Trophoblast cell (in vitro differentiated cells and primary cell): Measurements from ENCODE around the gene ADARB1.

Experiments
- DNase-seq, 2 donors: peaks; one replicate each; pipeline ENCODE4 v3.0.0-alpha.2; 2016
- H2AFZ ChIP-seq: 2 replicates; pipeline ENCODE4 v1.6.1; 2013; ENCODE audit warnings: low read length, moderate library complexity, mild to moderate bottlenecking; ENCODE audit not compliant: insufficient read depth, poor library complexity
- H2AK5ac ChIP-seq: 2 replicates; pipeline ENCODE4 v1.6.1; 2013; ENCODE audit warnings: mild to moderate bottlenecking, low read length
- H2BK120ac ChIP-seq: 2 replicates; pipeline ENCODE4 v1.6.1; 2013; ENCODE audit warnings: low read length, mild to moderate bottlenecking, moderate library complexity; ENCODE audit not compliant: insufficient read depth, poor library complexity
- H2BK12ac ChIP-seq: 2 replicates; pipeline ENCODE4 v1.6.1; 2013; ENCODE audit warnings: mild to moderate bottlenecking, low read length, moderate library complexity
- H2BK5ac ChIP-seq: 2 replicates; pipeline ENCODE4 v1.6.1; 2013; ENCODE audit warnings: low read length, low read depth, moderate library complexity, mild to moderate bottlenecking; ENCODE audit not compliant: poor library complexity
- H3K14ac ChIP-seq: 2 replicates; pipeline ENCODE4 v1.6.1; 2013; ENCODE audit warnings: mild to moderate bottlenecking, low read length
- H3K18ac ChIP-seq: 2 replicates; pipeline ENCODE4 v1.6.1; 2013; ENCODE audit warnings: mild to moderate bottlenecking, low read length
- H3K23ac ChIP-seq: 2 replicates; pipeline ENCODE4 v1.6.1; 2013; ENCODE audit warnings: low read length
- H3K27ac ChIP-seq: 2 replicates; pipeline ENCODE4 v1.5.1; 2013; ENCODE audit warnings: low read depth, mild to moderate bottlenecking, inconsistent platforms, low read length, moderate library complexity
- H3K27me3 ChIP-seq: 2 replicates; pipeline ENCODE4 v1.6.1; 2013; ENCODE audit warnings: inconsistent platforms, mild to moderate bottlenecking, low read length, moderate library complexity; ENCODE audit not compliant: insufficient read depth
- H3K36me3 ChIP-seq, 2 experiments: 1 replicate in 1 of 2; 2 replicates in 1 of 2; pipeline ENCODE4 v1.6.1; 2013; ENCODE audit warnings: low read length in 2 of 2, mild to moderate bottlenecking in 2 of 2, moderate library complexity in 1 of 2; ENCODE audit not compliant: insufficient read depth in 2 of 2, control insufficient read depth in 1 of 2
- H3K4ac ChIP-seq: 2 replicates; pipeline ENCODE4 v1.6.1; 2013; ENCODE audit warnings: low read depth, mild to moderate bottlenecking, low read length, moderate library complexity
- H3K4me1 ChIP-seq, 2 experiments: 1 replicate in 1 of 2; 2 replicates in 1 of 2; pipeline ENCODE4 v1.6.1; 2013; ENCODE audit warnings: low read length in 2 of 2, mild to moderate bottlenecking in 2 of 2, moderate library complexity in 1 of 2; ENCODE audit not compliant: insufficient read depth in 2 of 2, control insufficient read depth in 1 of 2
- H3K4me2 ChIP-seq: 2 replicates; pipeline ENCODE4 v1.6.1; 2013; ENCODE audit warnings: inconsistent platforms, mild to moderate bottlenecking, low read length, moderate library complexity
- H3K4me3 ChIP-seq: 2 replicates; pipeline ENCODE4 v1.5.1; 2013; ENCODE audit warnings: mild to moderate bottlenecking, low read depth, low read length, inconsistent platforms
- H3K79me1 ChIP-seq: one replicate; pipeline ENCODE4 v1.6.1; 2013; ENCODE audit warnings: low read length
- H3K79me2 ChIP-seq: 2 replicates; pipeline ENCODE4 v1.6.1; 2013; ENCODE audit warnings: low read length, mild to moderate bottlenecking; ENCODE audit not compliant: control insufficient read depth, insufficient read depth, poor library complexity
- H3K9ac ChIP-seq: 2 replicates; pipeline ENCODE4 v1.6.1; 2013; ENCODE audit warnings: mild to moderate bottlenecking, low read length
- H3K9me3 ChIP-seq: 2 replicates; pipeline ENCODE4 v1.6.1; 2013; ENCODE audit warnings: low read depth, mild to moderate bottlenecking, control low read depth, inconsistent platforms, low read length; ENCODE audit not compliant: insufficient read depth
- H4K12ac ChIP-seq: 2 replicates; pipeline ENCODE4 v1.6.1; 2013; ENCODE audit warnings: low read depth, mild to moderate bottlenecking, low read length, moderate library complexity
- H4K8ac ChIP-seq: 2 replicates; pipeline ENCODE4 v1.6.1; 2013; ENCODE audit warnings: low read depth, mild to moderate bottlenecking, low read length, moderate library complexity
- H4K91ac ChIP-seq: one replicate; pipeline ENCODE4 v1.6.1; 2013; ENCODE audit warnings: low read depth, mild to moderate bottlenecking, low read length, moderate library complexity
- WGBS: extraction: QIAGEN DNeasy Blood & Tissue Kit; methylation state at CpG from one replicate; pipeline ENCODE4 v1.1.7; 2013; ENCODE audit warnings: missing lambda C conversion rate; ENCODE audit not compliant: insufficient read length, insufficient coverage; ENCODE audit errors: extremely low coverage; 5-methylcytosine and 5-hydroxymethylcytosine counted together

Gene ADARB1

GRCh38 chr21:45258466-45258865 is 184.1 kb downstream of the ADARB1 start:
- no peak overlapping the region for H2AFZ ChIP-seq
- no peaks in the 10 kb centered on the region for H3K79me2 ChIP-seq
- no peak overlapping the region for H3K14ac ChIP-seq
- no peak overlapping the region for H2BK12ac ChIP-seq
- no peak overlapping the region for H2BK5ac ChIP-seq
- peaks cover 5 to 12% of the 10 kb centered on the region in 2 experiments for H3K36me3 ChIP-seq
- no peak overlapping the region for H3K23ac ChIP-seq
- H2BK120ac ChIP-seq, result no peak overlapping the region
- no peak overlapping the region for H4K8ac ChIP-seq
- no peak overlapping the region for H2AK5ac ChIP-seq
- H3K4me1 ChIP-seq, result peaks cover 2 to 3% of the 10 kb centered on the region in 2 experiments
- no peak overlapping the region for H3K27ac ChIP-seq
- no peaks in the 10 kb centered on the region for H3K79me1 ChIP-seq
- no peak overlapping the region for H4K12ac ChIP-seq
- H3K27me3 ChIP-seq, result no peaks in the 10 kb centered on the region
- WGBS, result no CpG with 5 or more reads among the region's 19 CpGs
- H4K91ac ChIP-seq, result no peak overlapping the region
- H3K4ac ChIP-seq, result no peak overlapping the region
- no peak overlapping the region for H3K18ac ChIP-seq
- H3K9me3 ChIP-seq, result peaks cover 3% of the 10 kb centered on the region
- no peak overlapping the region for H3K4me3 ChIP-seq
- H3K4me2 ChIP-seq, result no peak overlapping the region
- H3K9ac ChIP-seq, result no peak overlapping the region
- DNase-seq, result no peak

DNA sequence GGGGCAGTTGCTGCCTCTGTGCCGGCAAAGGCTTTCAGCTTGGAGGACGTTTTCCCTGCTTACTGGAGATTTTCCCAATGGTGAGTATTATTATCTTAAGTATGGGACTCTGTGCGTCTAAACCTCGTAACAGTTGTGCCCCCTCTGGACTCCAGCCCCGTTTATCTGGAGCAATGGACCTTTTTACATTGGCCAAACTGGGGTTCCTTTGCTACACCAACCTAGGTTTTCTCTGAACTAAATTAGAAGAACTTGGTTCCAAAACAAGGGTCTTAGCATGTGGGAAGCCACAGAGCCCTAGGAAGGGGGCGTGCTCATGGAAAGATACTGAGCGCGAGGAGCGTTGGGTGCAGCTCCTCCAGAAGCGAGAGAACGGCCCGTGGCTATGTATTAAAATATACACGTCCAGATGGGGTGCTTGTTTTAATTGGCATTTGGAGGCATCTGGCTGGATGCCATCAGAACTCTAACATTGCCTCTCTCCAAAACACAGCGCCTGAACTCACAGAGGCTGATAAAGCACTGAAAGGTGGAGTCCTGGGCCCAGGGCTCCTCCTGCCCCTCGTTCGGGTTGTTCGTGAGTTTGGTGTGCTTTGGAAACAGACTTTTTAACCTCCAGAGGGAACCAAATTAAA is 184.9 kb downstream of the ADARB1 start:
- Histone ChIP-seq H3K27me3 (no peaks in the 10 kb centered on the region), H2BK5ac (no peak overlapping the region), H3K79me1 (no peaks in the 10 kb centered on the region), H3K79me2 (no peaks in the 10 kb centered on the region), H4K91ac (no peak overlapping the region), H2AK5ac (no peak overlapping the region), H3K4me2 (no peak overlapping the region), H4K8ac (no peak overlapping the region), H4K12ac (no peak overlapping the region), H2BK120ac (no peak overlapping the region), H3K9me3 (peaks cover 3% of the 10 kb centered on the region), H3K4me3 (no peak overlapping the region), H3K14ac (no peak overlapping the region), H3K18ac (no peak overlapping the region), H3K27ac (no peak overlapping the region), H3K4me1 (no peaks in the 10 kb centered on the region), H2AFZ (no peak overlapping the region), H2BK12ac (no peak overlapping the region), H3K36me3 (peaks cover 12 to 20% of the 10 kb centered on the region in 2 experiments), H3K9ac (no peak overlapping the region), H3K4ac (no peak overlapping the region), H3K23ac (no peak overlapping the region)
- no peak for DNase-seq
- WGBS, result no CpG with 5 or more reads among the region's 17 CpGs

GRCh38 chr21:45260191-45260825 is 185.9 kb downstream of the ADARB1 start:
- no peak for DNase-seq
- no CpG with 5 or more reads among the region's 5 CpGs for WGBS
- H3K23ac ChIP-seq, result no peak overlapping the region
- H3K9me3 ChIP-seq, result peaks cover 3% of the 10 kb centered on the region
- no peaks in the 10 kb centered on the region for H3K27me3 ChIP-seq
- H3K14ac ChIP-seq, result no peak overlapping the region
- no peaks in the 10 kb centered on the region for H3K79me2 ChIP-seq
- H3K18ac ChIP-seq, result no peak overlapping the region
- no peak overlapping the region for H2BK12ac ChIP-seq
- H2BK5ac ChIP-seq, result no peak overlapping the region
- peaks cover 21 to 28% of the 10 kb centered on the region in 2 experiments for H3K36me3 ChIP-seq
- no peaks in the 10 kb centered on the region for H3K79me1 ChIP-seq
- no peak overlapping the region for H3K4ac ChIP-seq
- no peak overlapping the region for H3K4me3 ChIP-seq
- no peak overlapping the region for H2AFZ ChIP-seq
- H4K8ac ChIP-seq, result no peak overlapping the region
- no peak overlapping the region for H3K27ac ChIP-seq
- no peak overlapping the region for H2AK5ac ChIP-seq
- no peak overlapping the region for H4K91ac ChIP-seq
- H2BK120ac ChIP-seq, result no peak overlapping the region
- H3K4me2 ChIP-seq, result no peak overlapping the region
- no peaks in the 10 kb centered on the region for H3K4me1 ChIP-seq
- H3K9ac ChIP-seq, result no peak overlapping the region
- H4K12ac ChIP-seq, result no peak overlapping the region

GRCh38 chr21:45261093-45261492 is 186.7 kb downstream of the ADARB1 start:
- Histone ChIP-seq H2BK12ac (no peak overlapping the region), H4K91ac (no peak overlapping the region), H2AFZ (no peak overlapping the region), H3K27ac (no peak overlapping the region), H2BK120ac (no peak overlapping the region), H3K27me3 (no peaks in the 10 kb centered on the region), H3K9me3 (peaks cover 3% of the 10 kb centered on the region), H4K8ac (no peak overlapping the region), H4K12ac (no peak overlapping the region), H3K4me2 (no peak overlapping the region), H3K14ac (no peak overlapping the region), H3K23ac (no peak overlapping the region), H3K4ac (no peak overlapping the region), H2AK5ac (no peak overlapping the region), H2BK5ac (no peak overlapping the region), H3K9ac (no peak overlapping the region), H3K4me1 (no peaks in the 10 kb centered on the region), H3K4me3 (no peak overlapping the region), H3K36me3 (peaks cover 29 to 36% of the 10 kb centered on the region in 2 experiments), H3K18ac (no peak overlapping the region), H3K79me1 (no peaks in the 10 kb centered on the region), H3K79me2 (no peaks in the 10 kb centered on the region)
- no peak for DNase-seq
- WGBS, result no CpG with 5 or more reads among the region's 10 CpGs
